HepG2 (cell line): ENCODE data around the gene KCTD13.

Source experiments
- ATF7-NPFF ChIP-seq: sonication (generic); formaldehyde crosslinking; IDR thresholded peaks from 2 replicates; pipeline ENCODE4 v1.8.1; 2023; ENCODE audit warnings: mild to moderate bottlenecking, low read depth, missing genetic modification reagents, moderate library complexity
- CEBPB ChIP-seq: IDR thresholded peaks from 2 replicates; pipeline ENCODE4 v1.6.1; 2011; ENCODE audit warnings: low read depth, low read length, improper control_type of control experiment, borderline replicate concordance
- SRF ChIP-seq: IDR thresholded peaks from 2 replicates; pipeline ENCODE4 v1.6.1; 2011; ENCODE audit warnings: mild to moderate bottlenecking, low read depth, low read length, moderate library complexity
- ZNF562 ChIP-seq: sonication (generic); formaldehyde crosslinking; IDR thresholded peaks from 2 replicates; pipeline ENCODE4 v1.8.0; 2022; ENCODE audit warnings: missing genetic modification reagents, borderline replicate concordance

GRCh38 chr16:29894352-29894751, 31.7 kb downstream of the KCTD13 start:
- TF ChIP-seq ATF7-NPFF (CRISPR knock-in tag), result no peak
- TF ChIP-seq ZNF562 (CRISPR knock-in tag), result no peak
- no peak for TF ChIP-seq CEBPB
- TF ChIP-seq SRF, result no peak
